MM.1S (cell line): Measurements from ENCODE around the gene PPP1R16B.
"Not testable (repeated sequence)": the region's sequence is repeated elsewhere in the genome, so short reads cannot be mapped to it uniquely, and the experiment has no call there.

Source experiments
- DNase-seq: peaks from one replicate; pipeline ENCODE4 v3.0.0-alpha.2; 2015
- H2AFZ ChIP-seq: fragments of 300-600 bp; sonication (generic); 2 replicates; pipeline ENCODE4 v1.6.0; 2016; ENCODE audit warnings: antibody characterized with exemption, low read length
- H3F3A ChIP-seq: fragments of 300-600 bp; sonication (generic); 2 replicates; pipeline ENCODE4 v1.6.1; 2016; ENCODE audit warnings: mild to moderate bottlenecking, antibody characterized with exemption, low read length, moderate library complexity, mixed read lengths; ENCODE audit not compliant: insufficient read depth
- H3K27ac ChIP-seq: fragments of 300-600 bp; sonication (generic); 2 replicates; pipeline ENCODE4 v1.5.1; 2016; ENCODE audit warnings: mild to moderate bottlenecking, low read length
- H3K27me3 ChIP-seq: fragments of 300-600 bp; sonication (generic); replicated peaks from 2 replicates; pipeline ENCODE4 v1.6.0; 2016; ENCODE audit warnings: low read length; ENCODE audit not compliant: insufficient read depth
- H3K36me3 ChIP-seq: fragments of 300-600 bp; sonication (generic); replicated peaks from 2 replicates; pipeline ENCODE4 v1.6.1; 2016; ENCODE audit warnings: mild to moderate bottlenecking, low read length, mixed read lengths; ENCODE audit not compliant: insufficient read depth
- H3K4me1 ChIP-seq: fragments of 300-600 bp; sonication (generic); 2 replicates; pipeline ENCODE4 v1.6.1; 2016; ENCODE audit warnings: low read length, mixed read lengths
- H3K4me2 ChIP-seq: fragments of 300-600 bp; sonication (generic); 2 replicates; pipeline ENCODE4 v1.6.0; 2016; ENCODE audit warnings: low read depth, low read length
- H3K4me3 ChIP-seq: fragments of 300-600 bp; sonication (generic); 2 replicates; pipeline ENCODE4 v1.5.1; 2016; ENCODE audit warnings: low read length, mixed read lengths
- H3K79me2 ChIP-seq: fragments of 300-600 bp; sonication (generic); 2 replicates; pipeline ENCODE4 v1.6.1; 2016; ENCODE audit warnings: mixed run types, low read length, mixed read lengths
- H3K9ac ChIP-seq: fragments of 300-600 bp; sonication (generic); 2 replicates; pipeline ENCODE4 v1.6.1; 2016; ENCODE audit warnings: low read length, mixed read lengths
- H3K9me2 ChIP-seq: fragments of 300-600 bp; sonication (generic); replicated peaks from 2 replicates; pipeline ENCODE4 v1.6.1; 2016; ENCODE audit warnings: mild to moderate bottlenecking, low read length, mixed read lengths; ENCODE audit not compliant: insufficient read depth
- H3K9me3 ChIP-seq: fragments of 300-600 bp; sonication (generic); replicated peaks from 2 replicates; pipeline ENCODE4 v1.6.1; 2016; ENCODE audit warnings: mild to moderate bottlenecking, low read length, mixed read lengths; ENCODE audit not compliant: insufficient read depth
- H4K20me1 ChIP-seq: fragments of 300-600 bp; sonication (generic); 2 replicates; pipeline ENCODE4 v1.6.1; 2016; ENCODE audit warnings: mild to moderate bottlenecking, low read length, moderate library complexity, mixed read lengths; ENCODE audit not compliant: insufficient read depth
- EZH2 ChIP-seq: fragments of 300-600 bp; sonication (generic); optimal IDR thresholded peaks from 2 replicates; pipeline ENCODE3; 2017; ENCODE audit warnings: low read depth, mild to moderate bottlenecking, antibody characterized with exemption, low read length, mixed read lengths
- EZH2phosphoT487 ChIP-seq: fragments of 300-600 bp; sonication (generic); IDR thresholded peaks from 2 replicates; pipeline ENCODE4 v1.6.1; 2018; ENCODE audit warnings: antibody characterized with exemption, low read length
- TF ChIP-seq, protein P1 (sequence below): fragments of 300-600 bp; sonication (generic); IDR thresholded peaks from 2 replicates; pipeline ENCODE4 v1.5.1; 2016; ENCODE audit warnings: antibody characterized with exemption, low read length, mixed read lengths

PPP1R16B gene

DNA sequence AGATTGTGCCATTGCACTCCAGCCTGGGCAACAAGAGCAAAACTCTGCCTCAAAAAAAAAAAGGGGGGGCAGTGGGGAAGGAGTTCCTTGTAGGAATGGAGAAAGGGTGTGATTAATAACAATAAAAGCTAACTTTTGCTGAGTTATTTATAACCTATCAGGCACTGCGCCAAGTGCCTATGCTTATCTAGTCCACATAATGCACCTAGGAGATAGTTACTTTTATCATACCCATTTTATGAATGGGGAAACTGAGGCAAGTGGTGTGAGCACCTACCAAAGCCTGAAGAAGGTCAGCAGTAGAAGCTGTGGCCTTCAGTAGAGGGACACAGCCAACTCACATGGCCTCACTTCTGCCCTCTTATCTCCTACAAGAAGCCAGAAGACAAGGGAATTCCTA lies 13.6 kb upstream of the PPP1R16B start:
- H3K4me1 ChIP-seq = no peaks in the 10 kb centered on the region

DNA sequence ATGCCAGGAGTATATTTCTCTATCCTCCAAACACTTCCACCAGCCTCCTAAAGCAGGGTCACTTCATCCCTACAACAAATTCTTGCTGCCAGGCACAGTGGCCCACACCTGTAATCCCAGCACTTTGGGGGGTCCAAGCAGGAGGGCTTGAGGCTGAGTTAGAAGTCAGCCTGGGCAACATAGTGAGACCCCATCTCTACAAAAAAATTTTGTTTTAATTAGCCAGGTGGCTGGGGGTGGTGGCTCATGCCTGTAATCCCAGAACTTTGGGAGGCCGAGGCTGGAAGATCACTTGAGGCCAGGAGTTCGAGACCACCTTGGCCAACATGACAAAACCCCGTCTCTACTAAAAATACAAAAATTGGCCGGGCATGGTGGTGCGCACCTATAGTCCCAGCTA lies 11.4 kb upstream of the PPP1R16B start:
- not testable (repeated sequence) for H3K4me1 ChIP-seq, DNase-seq, H3K9ac ChIP-seq, H3K79me2 ChIP-seq, H3K9me2 ChIP-seq, H3K36me3 ChIP-seq, H3K9me3 ChIP-seq, H3F3A ChIP-seq, H3K27me3 ChIP-seq, H4K20me1 ChIP-seq, H3K4me3 ChIP-seq, H2AFZ ChIP-seq, H3K4me2 ChIP-seq, H3K27ac ChIP-seq

More for the DNA sequence above, 13.6 kb upstream of the PPP1R16B start:
- Histone ChIP-seq H3K27ac (no peak overlapping the region), H3K36me3 (no peaks in the 10 kb centered on the region), H3K4me3 (no peak overlapping the region), H2AFZ (no peak overlapping the region), H3K9me2 (no peaks in the 10 kb centered on the region), H3K4me2 (no peak overlapping the region), H3K27me3 (no peaks in the 10 kb centered on the region), H4K20me1 (no peaks in the 10 kb centered on the region), H3K9ac (no peak overlapping the region), H3K79me2 (no peaks in the 10 kb centered on the region), H3K9me3 (no peaks in the 10 kb centered on the region), H3F3A (no peaks in the 10 kb centered on the region)
- no peak for TF ChIP-seq EZH2phosphoT487
- no peak for TF ChIP-seq EZH2
- TF ChIP-seq, protein P1, sequence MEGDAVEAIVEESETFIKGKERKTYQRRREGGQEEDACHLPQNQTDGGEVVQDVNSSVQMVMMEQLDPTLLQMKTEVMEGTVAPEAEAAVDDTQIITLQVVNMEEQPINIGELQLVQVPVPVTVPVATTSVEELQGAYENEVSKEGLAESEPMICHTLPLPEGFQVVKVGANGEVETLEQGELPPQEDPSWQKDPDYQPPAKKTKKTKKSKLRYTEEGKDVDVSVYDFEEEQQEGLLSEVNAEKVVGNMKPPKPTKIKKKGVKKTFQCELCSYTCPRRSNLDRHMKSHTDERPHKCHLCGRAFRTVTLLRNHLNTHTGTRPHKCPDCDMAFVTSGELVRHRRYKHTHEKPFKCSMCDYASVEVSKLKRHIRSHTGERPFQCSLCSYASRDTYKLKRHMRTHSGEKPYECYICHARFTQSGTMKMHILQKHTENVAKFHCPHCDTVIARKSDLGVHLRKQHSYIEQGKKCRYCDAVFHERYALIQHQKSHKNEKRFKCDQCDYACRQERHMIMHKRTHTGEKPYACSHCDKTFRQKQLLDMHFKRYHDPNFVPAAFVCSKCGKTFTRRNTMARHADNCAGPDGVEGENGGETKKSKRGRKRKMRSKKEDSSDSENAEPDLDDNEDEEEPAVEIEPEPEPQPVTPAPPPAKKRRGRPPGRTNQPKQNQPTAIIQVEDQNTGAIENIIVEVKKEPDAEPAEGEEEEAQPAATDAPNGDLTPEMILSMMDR = no peak
- DNase-seq = no peak

DNA sequence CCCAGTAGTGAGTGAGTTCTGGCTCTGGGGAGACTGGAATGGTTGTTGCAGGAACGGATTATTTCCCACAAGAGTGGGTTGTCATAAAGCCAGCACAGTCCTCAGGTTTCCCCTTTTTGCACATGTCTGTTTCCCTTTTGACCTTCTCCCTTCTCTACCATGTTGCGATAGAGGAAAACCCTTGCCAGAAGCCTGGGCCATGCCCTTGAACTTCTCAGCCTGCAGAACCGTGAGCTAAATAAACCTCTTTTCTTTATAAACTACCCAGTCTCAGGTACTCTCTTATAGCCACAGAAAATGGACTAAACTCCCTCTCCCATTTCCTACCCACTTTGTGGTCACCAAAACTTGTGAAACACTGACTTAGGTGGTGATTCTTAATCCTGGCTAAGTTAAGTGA lies 7.2 kb upstream of the PPP1R16B start:
- Histone ChIP-seq H3K27me3 (no peaks in the 10 kb centered on the region), H3K4me3 (no peak overlapping the region), H3K36me3 (no peaks in the 10 kb centered on the region), H2AFZ (no peak overlapping the region), H3K9ac (no peak overlapping the region), H3F3A (no peaks in the 10 kb centered on the region), H3K79me2 (no peaks in the 10 kb centered on the region), H3K9me3 (no peaks in the 10 kb centered on the region), H3K27ac (no peak overlapping the region), H3K4me2 (no peak overlapping the region), H4K20me1 (no peaks in the 10 kb centered on the region), H3K9me2 (no peaks in the 10 kb centered on the region), H3K4me1 (no peaks in the 10 kb centered on the region)
- no peak for DNase-seq
- no peak for TF ChIP-seq EZH2phosphoT487
- TF ChIP-seq, protein P1 = no peak
- TF ChIP-seq EZH2 = no peak

DNA sequence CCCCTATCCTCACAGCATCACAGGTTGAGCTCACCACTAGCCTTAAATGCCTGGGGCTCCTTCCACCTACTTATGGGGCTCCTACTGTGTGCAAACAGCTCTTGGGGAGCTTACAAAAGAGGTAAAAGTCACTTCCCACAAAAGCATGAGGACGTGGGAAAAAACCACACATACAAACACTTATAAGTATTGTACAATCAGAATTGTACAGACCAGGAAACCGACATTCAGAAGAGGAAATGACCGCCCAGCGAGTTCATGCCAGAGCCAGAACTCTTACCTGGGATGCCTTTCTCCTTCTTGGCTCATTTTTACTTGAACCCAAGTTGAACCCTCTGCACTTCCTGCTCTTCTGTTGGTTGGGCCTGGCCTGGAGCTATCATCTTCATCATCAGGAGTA lies 6.3 kb upstream of the PPP1R16B start:
- Histone ChIP-seq H3K4me3 (no peak overlapping the region), H3F3A (no peaks in the 10 kb centered on the region), H2AFZ (no peak overlapping the region), H3K9me2 (no peaks in the 10 kb centered on the region), H3K36me3 (no peaks in the 10 kb centered on the region), H3K9me3 (no peaks in the 10 kb centered on the region), H3K79me2 (no peaks in the 10 kb centered on the region), H4K20me1 (no peaks in the 10 kb centered on the region), H3K4me2 (no peak overlapping the region), H3K27me3 (no peaks in the 10 kb centered on the region), H3K9ac (no peak overlapping the region), H3K27ac (no peak overlapping the region), H3K4me1 (no peaks in the 10 kb centered on the region)
- no peak for DNase-seq
- TF ChIP-seq EZH2phosphoT487 (no peak), EZH2 (no peak)
- TF ChIP-seq, protein P1 = no peak
